HG03565 (cell line): Measurements from ENCODE around the gene ALOX5.

Source experiments
- ATAC-seq: cut with Tn5 transposase; IDR thresholded peaks from one replicate; pipeline ENCODE4 v1.9.1; 2021; ENCODE audit warnings: mild to moderate bottlenecking, moderate library complexity; ENCODE audit not compliant: unreplicated experiment

ALOX5 gene

DNA sequence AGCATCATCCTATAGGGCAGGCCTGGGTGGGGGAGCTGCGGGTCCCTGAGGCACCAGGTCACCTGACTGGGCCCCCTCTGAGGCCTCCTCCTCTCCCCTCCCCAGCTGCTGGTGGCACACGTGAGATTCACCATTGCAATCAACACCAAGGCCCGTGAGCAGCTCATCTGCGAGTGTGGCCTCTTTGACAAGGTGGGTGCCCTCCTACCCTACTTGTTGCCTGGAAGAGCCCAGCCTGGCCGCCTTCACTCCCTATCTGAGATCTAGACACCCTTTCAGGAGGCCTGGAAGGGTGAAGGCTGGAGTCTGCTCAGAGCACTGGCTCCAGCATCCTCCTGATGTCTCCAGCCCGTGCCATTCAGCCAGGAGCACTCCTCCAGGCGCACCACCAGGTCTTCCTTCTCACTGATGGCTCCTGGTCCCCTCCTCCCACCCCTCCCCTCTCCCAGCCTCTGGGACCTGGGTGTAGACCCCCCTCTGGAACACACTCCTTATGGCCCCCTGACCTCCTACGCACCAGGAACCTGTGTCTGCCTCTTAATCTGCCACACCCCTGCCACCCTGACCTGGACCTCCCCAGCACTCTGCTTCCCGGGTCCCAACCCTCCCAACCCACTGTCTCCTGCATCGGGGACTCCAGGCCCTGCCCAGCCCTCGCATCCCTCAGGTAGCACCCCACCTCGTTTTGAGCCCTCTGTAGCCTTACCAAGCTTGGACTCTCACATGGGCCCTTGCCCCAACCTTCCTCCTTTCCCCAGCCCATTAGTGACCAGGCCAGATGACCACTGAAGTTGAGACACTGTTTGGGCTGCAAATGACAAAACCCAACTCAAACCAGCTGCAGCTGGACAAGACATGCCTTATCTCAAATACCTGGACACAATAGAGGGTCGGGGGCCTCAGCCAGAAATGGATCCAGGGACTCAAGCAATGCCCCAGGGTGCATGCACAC lies 67.5 kb downstream of the ALOX5 start:
- ATAC-seq: no peak

DNA sequence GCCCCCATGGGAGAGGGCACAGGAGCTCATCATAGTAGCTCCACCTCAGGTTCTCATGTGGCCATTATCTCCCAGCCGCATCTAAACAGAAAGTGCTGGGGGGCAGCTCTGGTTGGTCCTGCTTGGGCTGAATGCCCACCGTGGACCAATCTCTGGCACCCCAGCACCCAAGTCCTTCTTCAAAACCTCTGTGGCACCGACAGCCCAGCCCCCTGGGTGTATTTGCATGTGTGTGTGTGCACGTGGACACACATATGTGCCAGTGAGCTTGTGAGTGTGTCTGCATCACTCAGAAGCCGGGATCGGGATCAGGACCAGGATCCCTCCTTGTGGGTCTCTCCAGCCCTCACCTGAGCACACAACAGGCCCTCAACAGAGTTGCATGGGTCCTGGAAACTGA lies 68.2 kb downstream of the ALOX5 start:
- no peak for ATAC-seq

DNA sequence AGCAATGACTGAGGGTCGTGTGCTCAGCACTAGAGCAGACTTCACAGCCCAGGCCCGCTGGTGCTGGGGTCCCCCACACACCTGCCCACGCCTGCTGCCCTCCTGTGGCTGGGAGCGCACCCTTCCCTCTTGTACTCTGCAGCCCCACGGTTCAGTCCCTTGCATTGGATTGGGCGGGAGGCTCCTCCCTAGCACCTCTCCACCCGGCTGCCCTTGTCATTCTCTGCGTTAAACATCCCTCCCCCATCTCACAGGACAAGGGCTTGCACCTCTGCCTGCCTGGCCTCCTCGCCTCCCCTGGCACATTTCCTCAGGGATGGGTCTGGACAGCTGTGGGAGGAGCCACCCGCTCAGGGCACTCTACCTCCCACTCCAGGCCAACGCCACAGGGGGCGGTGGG lies 68.6 kb downstream of the ALOX5 start:
- no peak for ATAC-seq

DNA sequence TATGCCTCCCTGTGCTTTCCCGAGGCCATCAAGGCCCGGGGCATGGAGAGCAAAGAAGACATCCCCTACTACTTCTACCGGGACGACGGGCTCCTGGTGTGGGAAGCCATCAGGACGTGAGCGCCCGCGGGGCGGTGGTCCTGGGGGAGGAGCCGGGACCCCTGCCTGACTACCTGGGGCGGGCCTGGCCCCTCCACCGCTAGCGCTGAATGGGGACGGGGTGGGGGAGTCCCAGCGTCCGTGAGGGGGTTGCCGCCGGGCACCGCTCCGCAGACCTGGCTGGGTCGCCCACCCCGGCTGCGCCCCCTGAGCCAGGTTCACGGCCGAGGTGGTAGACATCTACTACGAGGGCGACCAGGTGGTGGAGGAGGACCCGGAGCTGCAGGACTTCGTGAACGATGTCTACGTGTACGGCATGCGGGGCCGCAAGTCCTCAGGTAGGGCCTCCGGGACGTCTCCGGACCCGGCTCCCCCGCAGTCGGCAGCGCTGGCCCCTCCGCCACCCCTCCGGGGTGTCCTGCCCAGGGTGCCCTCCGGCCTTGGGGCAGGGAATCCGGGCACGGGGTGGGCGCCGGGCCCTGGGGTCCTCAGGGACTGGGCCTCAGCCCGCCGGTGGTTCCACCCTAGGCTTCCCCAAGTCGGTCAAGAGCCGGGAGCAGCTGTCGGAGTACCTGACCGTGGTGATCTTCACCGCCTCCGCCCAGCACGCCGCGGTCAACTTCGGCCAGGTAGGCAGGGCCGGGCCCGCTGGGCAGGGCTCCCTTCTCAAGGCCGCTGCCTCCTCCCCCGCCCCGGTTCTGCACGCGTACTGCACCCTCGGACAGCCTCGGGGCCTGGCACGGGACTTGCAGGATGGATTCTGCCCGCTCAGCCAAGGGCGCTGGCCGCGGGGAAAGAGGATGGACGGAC lies 69.3 kb downstream of the ALOX5 start:
- no peak for ATAC-seq

DNA sequence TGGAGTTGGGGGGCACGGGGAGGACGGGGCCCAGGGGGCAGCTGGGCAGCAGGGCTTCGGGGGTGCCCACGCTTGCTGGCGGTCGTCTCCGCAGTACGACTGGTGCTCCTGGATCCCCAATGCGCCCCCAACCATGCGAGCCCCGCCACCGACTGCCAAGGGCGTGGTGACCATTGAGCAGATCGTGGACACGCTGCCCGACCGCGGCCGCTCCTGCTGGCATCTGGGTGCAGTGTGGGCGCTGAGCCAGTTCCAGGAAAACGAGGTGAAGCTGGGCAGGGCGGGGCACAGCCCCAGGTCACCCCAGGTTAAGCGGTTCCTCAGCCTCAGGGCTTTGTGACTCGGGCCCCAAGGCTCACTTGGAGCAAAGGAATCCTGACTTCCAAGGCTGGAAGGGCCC lies 70.0 kb downstream of the ALOX5 start:
- ATAC-seq: no peak

DNA sequence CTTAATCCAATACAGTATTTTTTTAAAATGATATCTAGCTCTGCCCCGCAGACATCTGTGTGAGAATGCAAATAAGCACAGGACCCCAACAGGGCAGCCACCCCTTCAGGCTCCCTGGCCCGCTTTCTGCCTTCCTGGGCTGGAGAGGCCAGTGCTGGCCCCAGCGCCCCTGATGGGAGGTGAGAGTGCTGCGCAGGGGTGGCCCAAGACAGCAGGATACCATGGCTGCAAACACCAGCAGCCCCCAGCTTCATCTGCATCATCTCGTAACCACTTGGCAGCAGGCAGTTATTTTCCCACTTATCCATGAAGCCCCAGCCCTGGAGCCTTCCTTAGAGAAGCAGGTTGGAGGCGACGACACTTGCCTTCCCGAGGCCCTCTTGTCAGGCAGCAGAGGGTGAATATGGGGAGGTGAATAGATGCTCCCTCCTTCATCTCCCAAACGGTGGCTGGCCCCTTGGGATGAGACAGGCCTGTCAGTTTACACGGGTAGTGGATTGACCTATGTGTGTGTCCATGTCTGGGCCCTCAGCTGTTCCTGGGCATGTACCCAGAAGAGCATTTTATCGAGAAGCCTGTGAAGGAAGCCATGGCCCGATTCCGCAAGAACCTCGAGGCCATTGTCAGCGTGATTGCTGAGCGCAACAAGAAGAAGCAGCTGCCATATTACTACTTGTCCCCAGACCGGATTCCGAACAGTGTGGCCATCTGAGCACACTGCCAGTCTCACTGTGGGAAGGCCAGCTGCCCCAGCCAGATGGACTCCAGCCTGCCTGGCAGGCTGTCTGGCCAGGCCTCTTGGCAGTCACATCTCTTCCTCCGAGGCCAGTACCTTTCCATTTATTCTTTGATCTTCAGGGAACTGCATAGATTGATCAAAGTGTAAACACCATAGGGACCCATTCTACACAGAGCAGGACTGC lies 71.2 kb downstream of the ALOX5 start:
- ATAC-seq: no peak

DNA sequence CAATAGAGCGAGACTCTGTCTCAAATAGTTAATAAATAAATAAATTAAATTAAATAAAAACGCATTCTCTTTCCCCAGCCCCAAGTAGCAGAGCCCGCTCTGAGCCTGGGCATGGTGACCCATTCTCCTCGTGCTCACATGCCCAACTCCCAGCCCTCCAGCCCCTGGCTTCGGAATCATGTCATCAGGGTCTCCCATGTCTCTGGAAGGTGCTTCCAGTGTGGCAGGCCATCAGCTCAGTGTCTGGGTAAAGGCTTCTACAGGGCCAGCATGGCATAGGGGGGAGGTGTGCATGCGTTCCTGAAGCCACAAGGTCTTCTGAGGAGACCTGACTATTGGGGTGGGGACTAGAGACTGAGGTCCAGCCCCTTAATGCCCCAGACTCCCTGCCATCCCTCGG lies 72.8 kb downstream of the ALOX5 start:
- no peak for ATAC-seq

DNA sequence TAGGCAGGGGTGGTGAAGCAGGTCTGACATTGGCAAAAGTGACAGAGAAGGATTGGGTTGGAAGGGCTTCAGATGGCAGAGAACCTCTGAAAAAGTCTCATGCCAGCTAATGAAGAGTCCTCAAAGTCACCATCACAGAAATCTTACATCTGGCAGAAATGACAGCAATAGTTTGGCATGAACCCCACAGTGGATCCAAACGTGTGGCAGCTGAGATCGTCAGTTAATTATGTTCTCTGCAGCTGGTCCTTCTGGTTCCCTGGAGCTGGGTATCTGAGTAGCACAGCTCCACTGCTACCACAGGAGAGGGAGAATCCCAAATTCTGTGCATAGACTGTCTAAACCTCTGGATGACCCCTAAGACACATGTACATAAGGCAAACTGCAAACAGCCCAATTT lies 73.4 kb downstream of the ALOX5 start:
- no peak for ATAC-seq

DNA sequence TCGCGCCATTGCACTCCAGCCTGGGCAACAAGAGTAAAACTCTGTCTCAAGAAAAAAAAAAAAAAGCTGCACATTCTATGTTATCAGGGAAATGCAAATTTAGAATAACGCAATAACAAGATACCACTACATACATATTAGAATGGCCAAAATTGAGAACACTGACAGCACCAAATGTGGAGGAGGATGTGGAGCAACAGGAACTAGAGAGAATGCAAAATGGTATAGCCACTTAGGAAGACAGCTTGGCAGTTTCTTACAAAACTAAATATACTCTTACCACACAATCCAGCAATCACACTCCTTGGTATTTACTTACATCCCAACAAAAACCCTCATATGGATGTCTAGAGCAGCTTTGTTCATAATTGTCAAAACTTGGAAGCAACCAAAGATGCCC lies 76.8 kb downstream of the ALOX5 start:
- ATAC-seq: no peak

DNA sequence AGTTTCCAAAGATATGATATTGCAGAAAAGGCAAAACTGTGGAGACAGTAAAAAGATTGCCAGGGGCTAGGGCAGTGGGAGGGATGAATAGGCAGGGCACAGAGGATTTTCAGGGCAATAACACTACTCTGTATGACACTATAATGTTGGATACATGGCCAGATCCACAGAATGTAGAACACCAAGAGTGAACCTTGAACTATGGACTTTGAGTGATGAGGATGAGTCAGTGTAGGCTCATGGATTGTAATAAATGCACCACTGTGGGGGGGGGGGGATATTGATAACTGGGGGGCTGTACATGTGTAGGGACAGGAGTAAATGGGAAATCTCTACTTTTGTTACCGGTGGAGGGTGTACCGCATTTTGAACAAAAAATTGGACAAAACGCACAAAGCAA lies 77.4 kb downstream of the ALOX5 start:
- ATAC-seq: no peak

DNA sequence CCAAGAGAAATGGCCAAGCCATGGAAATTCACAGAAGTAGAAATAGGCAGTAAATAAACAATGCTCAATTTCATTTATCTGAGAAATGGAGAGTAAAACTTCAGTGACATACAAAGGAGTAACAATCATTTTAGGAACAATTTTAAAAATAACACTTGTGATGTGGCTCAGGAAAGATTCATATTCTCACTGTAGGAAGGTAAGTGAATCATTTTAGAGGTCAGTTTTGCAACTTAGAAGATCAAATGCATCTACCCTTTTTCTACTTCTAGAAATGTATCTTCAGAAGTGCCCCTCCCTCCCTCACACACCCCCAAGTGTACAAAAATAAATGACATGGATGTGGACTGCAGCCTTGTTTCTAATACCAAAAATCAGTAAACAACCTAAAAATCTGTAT lies 78.3 kb downstream of the ALOX5 start:
- no peak for ATAC-seq

DNA sequence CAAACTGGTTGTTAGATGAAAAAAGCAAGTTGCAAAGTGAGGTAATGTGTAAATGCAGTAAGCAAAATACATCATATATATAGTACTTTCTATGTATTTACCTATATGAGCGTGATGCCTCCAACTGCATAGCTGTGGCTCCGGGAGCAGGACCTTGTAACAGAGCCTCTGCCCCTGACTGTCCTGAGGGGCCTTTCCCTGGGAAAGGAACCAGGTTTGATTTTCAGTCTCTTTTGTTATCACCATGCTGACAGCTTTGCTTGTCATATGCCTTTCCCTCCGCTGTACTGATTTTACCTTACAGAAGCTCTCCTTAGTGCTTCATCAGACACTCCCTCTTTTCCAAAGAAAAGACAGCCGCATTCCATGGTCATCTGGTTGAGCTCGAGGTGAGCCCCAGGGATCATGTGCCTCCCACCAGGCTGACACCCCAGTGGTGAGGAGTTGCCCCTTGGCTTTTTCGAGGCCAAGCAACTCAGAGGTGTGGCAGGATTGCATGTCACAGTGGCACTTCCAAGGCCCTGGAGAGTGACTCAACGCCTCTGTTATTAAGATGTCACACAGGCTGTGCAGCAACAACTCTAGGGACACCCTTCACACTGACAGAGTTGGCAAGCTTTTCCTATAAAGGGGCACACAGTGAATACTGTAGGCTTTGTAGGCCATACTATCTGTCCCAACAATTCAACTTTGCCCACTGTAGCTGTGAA lies 78.9 kb downstream of the ALOX5 start:
- no peak for ATAC-seq

DNA sequence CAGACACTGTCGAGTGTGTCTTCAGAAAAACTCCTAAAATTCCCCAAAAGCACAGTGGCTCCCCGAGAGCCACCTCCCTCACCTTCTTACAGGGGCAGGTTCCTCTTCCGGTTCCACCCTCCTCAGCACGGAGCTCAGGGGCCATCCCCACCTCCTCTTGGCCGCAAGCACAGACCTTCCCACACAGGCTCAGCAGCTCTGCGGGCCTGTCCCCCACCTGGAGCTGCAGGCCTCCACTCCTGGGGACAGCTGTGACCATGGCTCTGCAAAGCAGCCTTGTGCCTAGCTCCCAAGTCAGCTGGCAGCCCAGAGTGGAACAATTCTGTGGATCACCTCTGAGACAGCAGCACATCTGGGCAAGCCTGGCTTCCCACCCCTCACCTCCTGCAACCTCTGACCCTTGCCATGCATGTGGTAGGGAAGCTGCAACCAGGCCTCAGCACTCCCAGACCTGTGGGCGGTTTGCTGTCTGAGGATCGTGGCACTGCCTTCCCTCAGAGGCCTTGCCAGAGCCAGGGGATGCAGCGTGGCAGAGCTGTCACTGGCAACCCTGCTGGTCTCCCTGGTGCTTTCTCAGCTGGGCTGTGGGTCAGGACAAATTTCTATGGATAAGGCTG lies 79.7 kb downstream of the ALOX5 start:
- ATAC-seq: no peak

DNA sequence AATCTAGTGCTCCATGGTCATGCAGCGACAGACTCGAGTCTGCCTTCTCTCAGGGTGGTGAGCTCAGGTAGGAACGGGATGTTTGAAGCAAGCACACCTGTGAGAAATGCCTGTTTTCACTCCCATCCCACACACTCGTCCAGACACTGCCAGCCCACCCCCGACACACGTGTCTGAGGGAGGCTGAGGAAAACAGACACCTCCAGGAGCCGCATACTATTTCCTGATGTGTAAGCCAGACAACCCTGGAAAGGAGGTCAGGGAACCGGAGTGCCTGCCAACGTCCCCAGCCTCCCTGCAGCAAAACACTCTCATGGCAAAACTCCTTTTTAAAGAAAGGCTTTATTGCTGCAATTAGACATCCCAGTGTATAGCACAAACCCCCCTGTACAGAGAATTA lies 80.2 kb downstream of the ALOX5 start:
- no peak for ATAC-seq

DNA sequence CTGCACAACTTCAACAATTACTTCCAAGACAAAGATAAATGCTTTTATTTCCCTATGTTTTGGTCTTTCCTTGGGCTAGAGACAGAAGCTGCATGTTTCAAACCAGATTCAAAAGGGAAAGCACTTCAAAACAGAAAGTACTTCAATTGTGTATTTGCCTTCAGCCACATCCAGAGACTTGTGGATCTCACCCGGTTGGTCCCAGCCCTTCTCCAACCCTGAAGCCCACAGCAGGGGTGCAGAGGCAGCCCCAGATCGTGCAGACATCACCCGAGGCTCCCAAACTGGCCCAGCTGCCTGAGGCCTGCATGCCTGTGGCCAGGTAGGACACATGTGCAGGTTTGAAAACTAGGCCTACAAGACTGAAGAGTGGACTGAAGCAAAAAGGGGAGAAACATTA lies 80.8 kb downstream of the ALOX5 start:
- no peak for ATAC-seq

DNA sequence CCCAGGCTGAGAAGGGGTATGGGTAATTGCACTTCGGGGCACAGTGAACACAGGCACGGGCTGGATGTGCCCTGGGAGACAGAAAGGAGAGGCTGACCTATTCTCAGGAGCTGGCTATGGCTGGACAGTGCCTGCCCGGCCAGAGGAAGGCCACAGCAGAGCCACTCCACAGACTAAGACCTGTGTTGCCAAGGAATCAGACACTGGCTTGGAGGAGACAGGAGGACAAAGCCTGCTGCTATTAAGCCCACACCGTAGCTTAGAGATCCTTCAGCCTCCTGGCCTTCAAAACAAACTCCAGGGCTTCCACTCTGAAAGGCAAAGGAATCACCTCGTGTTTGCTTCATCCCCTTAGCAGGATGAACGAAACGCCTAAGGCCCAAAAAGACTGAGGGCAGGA lies 82.2 kb downstream of the ALOX5 start:
- no peak for ATAC-seq

DNA sequence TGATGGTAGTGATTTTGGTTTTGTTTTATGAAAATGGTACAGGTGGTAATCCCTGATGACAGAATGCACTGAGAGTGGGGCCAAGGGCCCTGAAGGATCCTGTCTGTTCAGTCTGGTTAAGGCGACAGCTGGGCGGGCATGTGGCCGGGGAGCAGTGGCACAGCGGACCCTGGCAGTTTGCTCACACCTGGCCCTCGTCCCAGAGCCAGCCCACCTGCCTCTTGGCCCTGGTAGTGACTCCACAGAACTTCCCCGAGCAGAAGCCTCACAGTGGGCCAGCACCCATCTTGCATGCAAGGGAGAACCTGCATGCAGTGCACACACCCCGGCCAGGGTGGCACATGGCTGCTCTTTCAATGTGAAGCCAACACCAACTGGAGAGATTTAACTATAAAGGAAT lies 82.8 kb downstream of the ALOX5 start:
- ATAC-seq: no peak

DNA sequence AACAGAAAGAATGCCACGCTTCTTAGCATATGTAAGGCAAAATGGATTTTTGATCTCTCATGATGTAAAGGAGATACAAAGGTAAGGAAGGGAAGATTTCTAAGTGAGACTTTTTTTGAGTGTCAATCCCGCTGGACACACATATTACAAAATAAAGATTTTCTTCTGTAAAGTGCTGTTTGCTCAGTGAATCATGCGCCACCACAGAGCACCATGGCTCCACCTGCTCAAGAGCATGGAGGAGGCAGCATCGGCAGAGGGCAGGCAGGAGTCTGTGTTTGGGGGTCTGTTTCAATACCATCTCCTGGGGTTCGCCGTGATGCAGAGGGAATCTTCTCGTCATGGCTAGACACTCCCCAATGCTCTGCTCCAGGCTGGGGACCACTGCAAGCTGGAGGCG lies 83.5 kb downstream of the ALOX5 start:
- no peak for ATAC-seq

DNA sequence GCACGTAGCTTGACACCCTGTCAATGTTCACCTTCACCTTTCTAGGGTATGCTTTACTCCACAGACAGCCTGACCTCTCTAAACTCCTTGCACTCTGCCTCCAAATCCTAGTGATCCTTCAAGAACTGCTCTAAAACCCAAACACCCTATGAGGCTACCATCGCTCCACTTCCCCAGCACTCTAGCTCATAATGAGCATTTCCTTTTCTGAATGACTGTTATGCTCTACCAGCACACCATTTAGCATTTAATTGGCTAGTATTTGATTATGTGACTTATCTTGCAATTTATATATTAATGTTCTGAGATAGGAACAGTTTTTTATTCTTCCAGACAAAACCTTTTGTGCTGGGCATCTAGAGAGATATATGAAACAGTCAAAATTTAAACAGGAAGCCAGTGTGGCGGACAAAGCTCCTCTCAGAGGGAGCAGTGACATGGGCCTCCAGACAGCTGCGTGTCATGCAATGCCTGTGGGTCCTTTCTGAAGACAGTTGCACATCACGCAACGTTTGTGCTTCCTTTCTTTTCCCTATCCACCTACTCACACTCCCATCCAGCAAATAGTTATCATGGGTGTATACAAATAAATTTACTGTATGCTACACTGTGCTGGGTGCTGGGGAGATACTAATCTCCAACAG lies 86.3 kb downstream of the ALOX5 start:
- ATAC-seq: peak; percentile 24
